GM18502 (cell line): Measurements from ENCODE around the gene HACD4.

Experiments
- ATAC-seq: cut with Tn5 transposase; IDR thresholded peaks from one replicate; pipeline ENCODE4 v1.9.1; 2021; ENCODE audit warnings: mild to moderate bottlenecking; ENCODE audit not compliant: unreplicated experiment, poor library complexity

The HACD4 gene

DNA sequence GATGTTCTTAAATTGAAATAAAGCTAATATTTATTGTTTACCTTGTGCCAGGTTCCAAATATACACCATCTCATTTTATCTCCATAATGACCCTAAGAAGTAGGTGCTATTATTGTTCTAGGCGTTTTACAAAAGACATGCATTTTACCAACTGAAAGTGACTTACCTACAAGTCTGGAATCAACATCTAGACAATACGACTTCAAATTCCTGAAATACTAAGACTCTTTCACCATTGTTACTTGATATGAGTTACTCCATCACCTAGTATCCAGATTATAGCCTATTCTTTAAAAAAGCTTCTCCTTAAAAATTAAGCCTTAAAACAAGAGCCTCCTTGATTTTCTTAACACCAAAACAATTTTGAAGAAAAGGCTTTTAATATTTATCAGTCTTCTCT is 13.3 kb downstream of the HACD4 start:
- ATAC-seq, result no peak

DNA sequence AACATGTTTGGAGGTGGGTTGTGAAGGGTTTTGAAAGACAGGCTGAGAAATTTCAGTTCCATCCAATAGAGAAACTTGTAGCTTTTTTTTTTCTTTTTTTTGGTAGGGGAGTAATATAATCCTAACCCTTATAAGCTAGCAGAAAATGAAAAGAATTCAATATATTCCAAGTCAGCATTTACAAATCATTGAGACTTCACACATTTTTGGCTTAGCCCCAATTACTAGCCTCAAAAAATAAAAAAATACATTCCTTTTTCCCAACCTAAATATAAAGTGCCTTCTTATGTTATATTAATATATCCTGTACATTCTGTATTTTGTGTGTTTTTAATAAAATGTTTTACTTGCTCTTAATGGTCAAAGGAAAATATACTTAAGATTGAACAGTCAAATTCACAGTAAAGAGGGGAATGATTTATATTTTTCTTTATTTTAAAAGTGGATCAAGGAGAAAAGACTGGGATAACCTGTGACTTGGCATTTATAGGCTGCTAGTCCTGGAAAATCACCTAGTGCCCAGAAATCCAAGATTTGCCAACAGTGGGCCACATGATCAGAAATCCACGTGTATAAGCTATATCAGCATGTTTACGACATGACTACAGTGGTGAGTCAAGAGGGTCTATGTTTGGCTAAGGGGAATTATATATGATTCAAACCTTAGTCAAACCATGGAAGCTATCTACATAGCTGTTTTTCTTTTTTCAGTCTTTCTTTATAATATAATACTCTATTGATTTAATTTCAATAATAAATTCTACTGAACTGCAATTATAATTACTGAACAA is 14.5 kb downstream of the HACD4 start:
- no peak for ATAC-seq

DNA sequence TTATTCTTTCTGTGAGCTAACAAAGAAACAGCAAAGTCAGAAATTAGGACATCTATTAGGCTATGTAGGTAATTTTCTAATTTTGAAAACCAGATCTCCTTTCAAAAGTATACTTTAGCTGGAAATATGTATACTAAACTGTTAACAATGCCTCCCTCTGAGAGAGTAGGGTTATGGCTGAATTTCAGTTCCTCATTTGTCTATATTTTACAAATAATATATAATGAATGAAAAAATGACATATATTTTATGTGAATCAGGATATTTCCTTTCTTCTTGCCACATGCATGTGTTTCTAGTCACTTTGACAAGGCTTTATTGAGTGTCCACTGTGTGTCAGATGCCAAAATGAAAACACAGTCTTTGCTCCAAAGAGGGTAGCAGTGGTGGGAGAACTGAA is 15.4 kb downstream of the HACD4 start:
- peak; percentile 63 for ATAC-seq

DNA sequence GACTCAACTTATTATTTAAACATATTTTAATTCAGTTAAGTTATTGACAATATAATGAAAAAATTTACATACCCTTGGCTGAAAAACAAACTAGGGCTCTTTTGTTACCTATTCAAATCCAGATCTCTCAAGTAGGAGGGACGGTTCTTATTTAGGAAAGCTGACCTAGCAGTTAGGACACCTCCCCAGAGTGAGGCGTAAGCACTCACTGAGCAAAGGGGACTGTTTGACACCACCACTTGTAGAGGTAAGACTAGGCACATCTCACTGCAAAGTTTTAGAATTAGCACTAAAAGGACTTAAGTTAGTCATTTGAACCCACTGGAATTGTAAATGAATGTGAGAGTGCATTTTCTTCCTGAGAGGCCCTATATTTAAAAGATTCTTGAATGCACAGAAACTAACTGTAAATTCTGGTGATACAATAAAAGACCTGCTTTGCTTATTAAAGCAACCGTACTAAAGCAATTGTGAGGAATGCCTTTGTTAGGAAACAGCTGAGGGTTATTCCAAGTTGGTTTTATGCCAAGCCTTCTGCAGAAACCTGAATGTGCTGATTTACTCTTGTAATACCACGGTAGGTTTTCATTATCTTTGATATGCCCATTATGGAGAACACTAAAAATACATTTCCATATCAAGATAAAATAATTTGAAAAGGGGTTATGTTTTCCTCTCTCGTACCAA is 16.2 kb downstream of the HACD4 start:
- ATAC-seq, result no peak

DNA sequence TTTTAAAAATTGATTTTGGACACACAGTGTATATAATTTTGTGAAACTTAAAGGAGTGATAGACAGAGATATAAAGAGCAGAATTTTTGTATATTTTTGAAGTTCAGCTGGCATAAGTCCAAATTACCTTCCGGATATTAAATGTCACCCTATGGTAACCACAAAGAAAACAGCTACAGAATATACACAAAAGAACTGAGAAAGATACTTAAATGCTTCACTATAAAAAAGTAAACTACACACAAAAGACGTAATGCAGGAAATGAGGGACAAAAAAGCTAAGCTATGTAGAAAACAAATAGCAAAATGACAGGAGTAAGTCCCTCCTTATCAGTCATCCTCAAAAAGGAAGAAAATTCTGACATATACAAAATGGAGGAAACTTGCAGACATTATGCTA is 29.4 kb downstream of the HACD4 start:
- ATAC-seq, result no peak

DNA sequence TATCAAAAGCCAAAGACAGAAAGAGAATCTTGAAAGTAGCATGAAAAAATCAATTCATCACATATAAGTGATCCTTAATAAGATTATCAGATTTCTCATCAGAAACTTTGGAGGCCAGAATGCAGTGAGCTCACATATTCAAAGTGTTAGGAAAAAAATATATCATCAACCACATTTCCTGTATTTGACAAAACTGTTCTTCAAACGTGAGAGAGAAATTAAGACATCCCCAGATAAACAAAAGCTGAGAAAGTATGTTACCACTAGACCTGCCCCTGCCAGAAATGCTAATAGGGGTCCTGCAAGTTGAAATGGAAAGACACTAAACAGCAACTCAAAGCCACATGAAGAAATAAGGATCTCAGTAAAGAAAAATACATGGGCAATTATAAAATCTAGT is 29.9 kb downstream of the HACD4 start:
- ATAC-seq, result no peak

DNA sequence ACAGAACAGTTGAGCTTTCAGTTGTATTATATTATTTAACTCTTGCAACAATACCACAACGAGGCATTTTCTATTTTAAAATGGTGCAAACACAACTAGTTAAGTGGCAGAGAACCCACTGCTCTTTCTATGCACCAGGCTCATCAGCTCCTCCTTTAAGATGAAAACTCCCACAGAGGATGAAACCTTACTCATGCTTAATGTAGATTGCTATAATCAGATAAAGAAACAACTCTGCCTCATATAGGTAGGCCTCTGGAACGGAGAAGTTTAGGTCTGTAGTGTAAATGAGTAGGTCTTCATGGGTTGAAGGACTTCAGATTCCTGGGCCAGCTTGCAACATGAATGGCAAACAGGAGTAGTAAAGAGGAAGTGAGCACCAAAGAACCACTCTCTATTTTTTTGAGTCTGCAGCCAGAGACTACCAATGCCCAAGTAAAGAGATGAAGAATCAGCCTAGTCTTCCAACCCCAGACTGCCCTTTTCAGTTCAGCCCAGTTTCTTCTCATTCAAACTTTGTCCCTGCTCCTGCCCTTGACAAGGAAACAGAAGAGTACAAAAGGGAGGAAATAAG is 33.9 kb downstream of the HACD4 start:
- ATAC-seq, result peak; percentile 85

DNA sequence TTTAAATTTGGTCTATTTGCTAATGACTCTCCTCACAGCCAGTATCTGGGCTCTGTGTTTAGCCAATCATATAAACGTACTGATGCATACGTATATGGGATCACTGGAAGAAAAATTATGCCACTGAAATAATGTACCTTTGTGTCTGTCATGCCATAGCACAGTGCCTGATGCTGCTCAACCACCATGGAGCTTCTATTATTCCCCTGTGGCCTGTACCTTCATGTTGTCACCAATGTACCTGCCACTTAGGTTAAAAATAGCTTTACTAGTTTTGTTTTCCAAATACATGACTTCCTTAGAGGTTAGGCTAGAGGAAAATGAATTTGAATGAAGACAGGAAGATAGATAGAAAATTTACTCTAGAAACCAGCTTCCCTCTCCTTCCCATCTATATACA is 34.6 kb downstream of the HACD4 start:
- peak; percentile 79 for ATAC-seq

DNA sequence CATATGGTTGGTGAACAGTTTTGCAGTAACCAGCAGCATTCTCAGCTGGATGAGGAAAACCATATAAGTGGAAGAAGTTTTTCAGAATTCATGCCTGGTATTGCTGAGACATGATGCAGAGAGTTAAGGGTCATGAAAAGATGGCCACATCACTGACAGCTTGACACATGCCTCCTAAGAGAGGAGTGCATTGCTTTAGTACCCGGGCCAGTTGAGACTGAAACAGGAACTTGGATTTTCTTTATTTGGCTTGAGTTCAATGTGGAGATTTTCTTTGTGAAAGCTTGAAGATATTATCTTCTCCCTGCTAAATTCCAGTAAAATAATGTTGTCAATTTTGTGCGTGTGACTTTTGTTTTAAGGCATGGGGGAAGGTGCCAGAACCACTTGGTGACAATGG is 35.8 kb downstream of the HACD4 start:
- ATAC-seq, result no peak

DNA sequence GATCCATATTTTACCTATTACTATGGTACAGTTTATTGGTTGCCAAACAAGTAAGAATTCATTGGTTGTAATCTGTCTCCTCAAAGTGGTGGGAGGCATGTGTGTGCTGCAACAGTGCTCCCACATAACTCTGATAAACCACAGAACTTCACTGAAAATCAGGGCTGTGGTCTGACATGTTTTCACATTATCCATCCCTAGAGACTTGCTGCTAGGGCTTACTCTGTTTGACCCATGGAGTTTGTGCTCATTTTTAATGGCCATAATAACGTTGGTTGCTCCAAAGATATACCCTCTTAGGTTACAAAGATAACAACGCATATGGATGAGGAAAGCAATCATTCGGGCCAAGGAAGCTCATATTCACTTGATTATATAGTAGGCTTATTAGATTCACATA is 37.0 kb downstream of the HACD4 start:
- no peak for ATAC-seq

DNA sequence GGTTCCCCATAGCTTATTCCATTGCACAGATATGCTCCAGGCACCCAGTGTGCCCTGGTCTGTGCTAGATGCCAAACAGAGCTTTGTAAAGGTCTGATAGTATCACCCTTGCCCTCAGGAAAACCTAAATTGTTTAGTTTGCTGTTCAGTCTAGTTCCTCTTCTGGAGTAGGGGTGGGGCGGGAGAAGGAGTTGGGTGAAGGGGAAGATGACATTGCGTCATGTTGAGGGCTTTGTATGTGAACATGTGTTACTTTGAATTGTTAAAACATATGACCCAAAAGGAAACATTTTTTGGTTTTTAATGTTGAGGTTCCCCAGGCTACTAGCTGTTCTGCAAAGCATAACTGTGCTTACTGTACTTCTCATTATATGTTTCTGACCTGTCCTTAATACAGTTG is 40.6 kb downstream of the HACD4 start:
- no peak for ATAC-seq

DNA sequence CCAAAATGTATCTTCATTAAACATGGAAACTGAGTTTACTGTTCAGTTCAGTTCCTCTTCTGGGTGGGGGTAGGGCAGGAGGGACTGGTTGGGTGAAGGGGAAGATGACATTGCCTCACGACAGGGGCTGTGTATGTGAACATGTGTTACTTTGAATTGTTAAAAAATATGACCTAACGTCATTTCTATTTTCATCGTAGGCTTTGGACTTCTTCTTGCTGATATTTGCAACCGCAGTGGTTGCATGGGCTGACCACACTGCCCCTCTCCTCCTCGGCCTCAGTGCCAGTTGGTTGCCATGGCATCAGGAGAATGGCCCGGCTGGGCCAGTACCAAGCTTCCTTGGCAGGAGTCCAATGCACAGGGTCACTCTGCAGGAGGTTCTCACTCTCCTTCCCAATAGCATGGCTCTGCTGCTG is 41.5 kb downstream of the HACD4 start:
- ATAC-seq, result no peak

DNA sequence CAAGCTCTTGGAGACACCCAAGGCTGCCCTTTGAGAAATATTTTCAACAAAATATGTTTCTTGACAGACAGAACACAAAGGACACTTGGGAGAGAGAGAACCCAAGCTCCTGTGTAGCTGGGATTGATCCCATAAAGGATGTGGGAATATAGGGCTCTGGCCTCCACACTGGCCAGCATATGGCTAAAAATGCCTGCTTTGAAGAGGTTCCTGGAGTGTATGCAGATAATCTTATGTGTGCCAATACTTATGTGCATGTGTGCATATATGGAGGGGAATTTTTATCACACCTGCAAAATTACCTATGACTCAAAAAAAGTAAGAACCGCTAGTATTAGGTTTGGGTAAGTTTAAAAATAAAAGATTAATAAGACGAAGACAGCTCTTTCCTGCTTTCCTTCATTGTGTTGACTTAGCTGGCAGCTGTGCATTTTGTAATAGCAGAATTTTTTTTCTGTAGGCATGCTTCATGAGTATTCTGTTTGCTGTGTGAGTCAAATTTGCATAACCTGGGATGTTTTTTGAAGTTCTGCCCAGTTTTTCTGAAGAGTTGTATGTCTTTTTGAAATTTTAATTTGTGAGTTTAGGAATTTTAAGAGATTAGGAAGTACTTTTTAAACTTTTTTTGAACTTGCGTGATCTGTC is 42.6 kb downstream of the HACD4 start:
- no peak for ATAC-seq

DNA sequence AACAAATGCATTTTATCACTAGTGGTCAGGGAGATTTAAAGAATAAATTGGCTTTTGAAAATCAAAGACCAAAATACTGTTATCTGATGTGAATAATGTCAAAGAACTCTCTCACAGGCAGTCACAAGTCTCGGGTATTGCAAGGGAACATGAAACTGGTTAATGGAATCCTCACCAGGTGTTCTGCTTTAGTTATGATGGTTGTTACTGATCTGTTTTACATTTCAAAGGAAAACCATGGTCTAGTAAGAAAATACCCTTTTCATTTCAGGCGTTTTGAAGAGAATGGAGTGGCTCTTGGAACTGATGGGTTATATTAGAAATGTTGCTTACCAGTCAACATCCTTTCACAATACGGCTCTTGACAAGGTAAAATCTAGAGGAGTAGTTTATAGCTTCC is 43.4 kb downstream of the HACD4 start:
- no peak for ATAC-seq

DNA sequence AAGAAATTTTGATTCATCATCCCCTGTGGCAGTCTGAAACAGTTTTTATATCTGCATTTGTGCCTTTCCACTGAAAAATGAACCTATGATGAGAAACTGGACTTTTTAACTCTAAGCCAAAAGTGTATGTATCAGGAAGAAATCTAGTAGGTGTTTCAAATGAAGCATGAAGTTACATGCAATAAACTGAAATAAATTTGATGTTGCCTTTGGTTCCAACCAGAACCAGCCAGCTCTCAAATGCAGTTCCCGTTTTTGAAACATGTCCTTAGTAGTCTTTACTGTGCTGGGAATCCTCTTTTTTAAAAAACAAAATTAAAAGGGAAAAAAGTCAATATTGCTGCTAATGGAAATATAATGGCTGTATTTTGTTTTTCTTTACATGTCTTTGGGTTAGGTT is 43.9 kb downstream of the HACD4 start:
- no peak for ATAC-seq

DNA sequence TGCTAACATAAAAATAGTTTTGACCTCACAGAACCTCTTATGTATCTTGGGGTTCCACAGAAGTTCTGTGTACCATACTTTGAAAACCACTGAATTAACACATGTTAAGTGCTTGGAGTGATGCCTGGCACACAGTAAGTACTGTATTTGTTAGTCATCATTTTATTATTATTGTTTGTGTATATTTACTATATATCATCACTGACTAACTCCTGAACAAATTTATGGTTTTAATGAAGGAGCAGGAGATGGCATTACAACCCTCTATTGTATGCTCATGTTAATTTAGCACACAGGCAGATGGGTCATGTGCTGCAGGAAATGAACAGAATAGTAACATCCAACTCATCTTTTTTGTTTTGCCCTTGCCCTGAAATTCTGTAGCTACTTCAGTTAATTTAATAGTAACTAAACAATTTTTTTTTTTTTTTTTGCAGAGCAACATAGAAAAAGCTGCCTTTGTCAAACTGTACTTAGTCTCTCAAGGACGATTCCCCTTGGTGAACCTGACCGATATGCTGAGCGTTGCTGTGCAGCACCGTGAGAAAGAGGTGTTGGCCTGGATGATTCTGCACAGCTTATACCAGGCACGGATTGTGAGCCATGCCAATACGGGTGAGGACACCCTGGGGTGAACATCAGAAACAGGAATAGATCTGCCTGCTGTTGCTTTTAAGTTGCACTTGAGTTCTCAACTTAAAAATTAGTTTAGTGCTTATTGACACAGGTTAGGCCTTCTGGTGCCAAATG is 45.4 kb downstream of the HACD4 start:
- ATAC-seq, result no peak

DNA sequence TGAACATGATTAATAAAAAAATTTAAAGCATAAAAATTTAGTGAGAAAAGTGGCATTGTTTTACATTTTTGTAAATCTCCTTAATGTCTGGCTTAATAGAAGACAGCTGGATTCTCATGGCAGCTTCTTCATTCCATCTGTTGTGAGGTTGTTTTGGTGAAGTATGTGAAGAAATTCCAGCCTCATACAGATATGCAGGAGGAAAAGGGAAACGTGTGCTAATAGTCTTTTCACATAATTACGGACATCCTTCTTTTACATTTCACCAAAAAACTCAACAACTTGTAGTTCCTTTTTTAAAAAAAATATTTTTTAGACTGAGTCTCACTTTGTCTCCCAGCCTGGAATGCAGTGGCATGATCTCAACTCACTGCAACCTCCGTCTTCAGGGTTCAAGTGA is 46.9 kb downstream of the HACD4 start:
- no peak for ATAC-seq

DNA sequence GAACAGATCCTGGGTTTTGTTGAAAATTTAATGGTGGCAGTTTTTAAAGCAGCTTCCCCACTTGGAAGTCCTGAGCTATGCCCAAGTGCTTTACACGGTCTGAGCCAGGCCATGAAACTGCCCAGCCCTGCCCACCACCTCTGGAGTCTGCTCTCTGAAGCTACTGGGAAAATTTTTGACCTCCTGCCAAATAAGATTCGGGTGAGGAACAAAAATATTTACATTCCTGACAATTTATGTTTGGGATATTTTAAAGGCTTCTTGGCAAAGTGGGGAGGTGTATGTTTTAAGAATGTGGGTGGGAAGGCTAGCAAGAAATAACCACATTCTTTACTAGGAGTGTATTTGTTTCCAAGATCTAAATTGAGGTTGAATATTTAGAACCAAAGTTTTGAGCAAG is 50.0 kb downstream of the HACD4 start:
- no peak for ATAC-seq

DNA sequence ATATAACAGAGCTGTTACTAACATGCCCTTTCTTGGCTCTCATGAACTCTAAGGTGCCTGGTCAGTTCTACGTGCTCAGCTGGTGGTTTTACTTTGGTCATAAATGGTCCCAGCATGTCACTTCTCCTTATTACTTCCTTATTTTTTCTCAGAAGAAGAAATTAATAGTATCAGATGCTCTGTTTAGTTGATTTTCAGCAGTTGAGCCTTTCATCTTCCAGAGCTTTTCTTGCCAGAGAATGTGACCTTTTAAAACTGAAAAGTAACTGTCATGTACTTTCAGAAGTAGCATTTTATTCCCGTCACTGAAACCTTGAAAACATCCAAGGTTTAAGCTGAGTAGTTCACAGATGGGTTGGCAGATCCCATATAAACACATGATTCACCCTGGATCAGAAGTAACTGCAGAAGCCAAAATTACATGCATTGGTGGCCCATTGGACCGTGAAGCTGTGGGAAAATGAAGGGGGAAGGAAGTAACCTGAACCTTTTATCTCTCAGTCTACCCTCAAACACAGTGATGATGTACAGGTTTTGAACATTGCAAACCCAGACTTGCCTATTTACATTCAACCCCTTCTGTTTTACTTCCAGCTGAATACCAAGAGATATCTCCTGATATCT is 50.5 kb downstream of the HACD4 start:
- ATAC-seq, result peak; percentile 80

DNA sequence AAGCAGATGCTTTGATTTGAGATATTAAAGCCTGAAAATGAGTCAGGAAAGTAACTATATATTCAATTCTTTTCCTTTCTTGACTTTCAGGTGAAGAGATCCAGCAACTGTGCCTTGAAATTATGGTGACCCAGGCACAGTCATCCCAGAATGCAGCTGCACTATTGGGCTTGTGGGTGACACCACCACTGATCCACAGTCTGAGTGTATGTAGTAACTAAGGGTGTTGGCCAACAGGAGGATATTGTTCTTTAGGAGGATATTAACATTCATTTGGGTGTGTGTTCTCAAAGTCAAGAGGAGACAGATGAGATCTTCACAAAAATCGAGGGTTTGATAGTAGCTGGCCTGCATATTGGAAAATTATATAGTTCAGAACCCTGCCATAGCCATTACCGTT is 53.2 kb downstream of the HACD4 start:
- ATAC-seq, result no peak
